ENCODE data around the gene C19orf25. TPM values are rescaled to one million over a fixed set of nuclear protein-coding genes. Genes with fewer than 3 reads are reported as not detected.

C19orf25 gene
- total and polyA plus RNA-seq, 2 of the 13 experiments (the other 11 are each of a cell fraction or from before 2014, with no cell fraction given), result 14.2 to 32.4 TPM

- TF ChIP-seq ZNF800 (CRISPR knock-in tag; IDR thresholded peaks at IDR 0.05) (peak; percentile 74; the same call in 1 of the 2 replicates), HIC2 (CRISPR knock-in tag; IDR thresholded peaks at IDR 0.05; ENCODE audit: low read depth) (0 out of 2 replicates have a peak, but pooled peaks have one; percentile 17), ZNF619 (CRISPR knock-in tag; IDR thresholded peaks at IDR 0.05) (no peak), ZNF530 (CRISPR knock-in tag; IDR thresholded peaks at IDR 0.05; ENCODE audit: low read depth) (peak; percentile 85; the same call in 1 of the 2 replicates), SOX13 (IDR thresholded peaks at IDR 0.05) (no peak), SOX13 (CRISPR knock-in tag; conservative IDR thresholded peaks at IDR 0.05 in 1 of 2, IDR thresholded peaks at IDR 0.05 in 1 of 2) (no peak), DBP (CRISPR knock-in tag; IDR thresholded peaks at IDR 0.05; ENCODE audit: not compliant biosample characterization) (no peak), ZNF788 (CRISPR knock-in tag; IDR thresholded peaks at IDR 0.05; ENCODE audit: borderline replicate concordance) (peak; percentile 60; the same call in 1 of the 2 replicates), HOXA7 (CRISPR knock-in tag; IDR thresholded peaks at IDR 0.05) (no peak), ZNF547 (CRISPR knock-in tag; IDR thresholded peaks at IDR 0.05) (peak; percentile 60; the same call in 1 of the 2 replicates), ZFY (CRISPR knock-in tag; IDR thresholded peaks at IDR 0.05) (peak; percentile 76), TMF1 (CRISPR knock-in tag; IDR thresholded peaks at IDR 0.05; ENCODE audit: low read depth) (peak; percentile 86; the same call in 1 of the 2 replicates), ZNF574 (CRISPR knock-in tag; IDR thresholded peaks at IDR 0.05) (peak; percentile 75), ELF3 (CRISPR knock-in tag; IDR thresholded peaks at IDR 0.05) (peak; percentile 53; the same call in 1 of the 2 replicates), ZNF644 (CRISPR knock-in tag; IDR thresholded peaks at IDR 0.05; ENCODE audit: low read depth) (no peak), MIER3 (CRISPR knock-in tag; IDR thresholded peaks at IDR 0.05; ENCODE audit: borderline replicate concordance) (peak; percentile 25; the same call in 1 of the 2 replicates), ZNF296 (CRISPR knock-in tag; conservative IDR thresholded peaks at IDR 0.05) (no peak), SIX1 (CRISPR knock-in tag; IDR thresholded peaks at IDR 0.05; ENCODE audit: borderline replicate concordance) (no peak), MYNN (CRISPR knock-in tag; IDR thresholded peaks at IDR 0.05; ENCODE audit: low read depth) (peak; percentile 43; the same call in 1 of the 2 replicates), MTA1 (CRISPR knock-in tag; IDR thresholded peaks at IDR 0.05; ENCODE audit: borderline replicate concordance) (no peak)
These were observed 12.3 kb upstream of the C19orf25 start, which contains the start of gene REEP6 (continued) for GRCh38 chr19:1491114-1491848.
